NB4 (cell line): ENCODE results near the gene FSTL5.
"Not testable (repeated sequence)": the region's sequence is repeated elsewhere in the genome, so short reads cannot be mapped to it uniquely, and the experiment has no call there.

Experiments
- POLR2A ChIP-seq: IDR thresholded peaks from 2 replicates; pipeline ENCODE4 v1.6.1; 2011; ENCODE audit warnings: mild to moderate bottlenecking; ENCODE audit not compliant: insufficient read length; ENCODE audit errors: extremely low read depth
- TF ChIP-seq, protein P1 (sequence below): IDR thresholded peaks from one replicate; pipeline ENCODE4 v1.5.1; 2012; ENCODE audit warnings: low read depth, low read length
- TF ChIP-seq, protein P2 (sequence below): IDR thresholded peaks from 2 replicates; pipeline ENCODE4 v1.6.1; 2011; ENCODE audit warnings: low read depth, low read length

DNA sequence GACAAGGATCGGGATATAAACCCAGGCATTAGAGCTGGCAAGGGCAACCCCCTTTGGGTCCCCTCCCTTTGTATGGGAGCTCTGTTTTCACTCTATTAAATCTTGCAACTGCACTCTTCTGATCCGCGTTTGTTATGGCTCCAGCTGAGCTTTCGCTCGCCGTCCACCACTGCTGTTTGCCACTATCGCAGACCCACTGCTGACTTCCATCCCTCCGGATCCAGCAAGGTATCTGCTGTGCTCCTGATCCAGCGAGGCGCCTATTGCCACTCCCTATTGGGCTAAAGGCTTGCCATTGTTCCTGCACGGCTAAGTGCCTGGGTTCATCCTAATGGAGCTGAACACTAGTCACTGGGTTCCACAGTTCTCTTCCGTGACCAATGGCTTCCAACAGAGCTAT lies 59.9 kb downstream of the FSTL5 start:
- not testable (repeated sequence) for TF ChIP-seq POLR2A
- TF ChIP-seq, protein P1, sequence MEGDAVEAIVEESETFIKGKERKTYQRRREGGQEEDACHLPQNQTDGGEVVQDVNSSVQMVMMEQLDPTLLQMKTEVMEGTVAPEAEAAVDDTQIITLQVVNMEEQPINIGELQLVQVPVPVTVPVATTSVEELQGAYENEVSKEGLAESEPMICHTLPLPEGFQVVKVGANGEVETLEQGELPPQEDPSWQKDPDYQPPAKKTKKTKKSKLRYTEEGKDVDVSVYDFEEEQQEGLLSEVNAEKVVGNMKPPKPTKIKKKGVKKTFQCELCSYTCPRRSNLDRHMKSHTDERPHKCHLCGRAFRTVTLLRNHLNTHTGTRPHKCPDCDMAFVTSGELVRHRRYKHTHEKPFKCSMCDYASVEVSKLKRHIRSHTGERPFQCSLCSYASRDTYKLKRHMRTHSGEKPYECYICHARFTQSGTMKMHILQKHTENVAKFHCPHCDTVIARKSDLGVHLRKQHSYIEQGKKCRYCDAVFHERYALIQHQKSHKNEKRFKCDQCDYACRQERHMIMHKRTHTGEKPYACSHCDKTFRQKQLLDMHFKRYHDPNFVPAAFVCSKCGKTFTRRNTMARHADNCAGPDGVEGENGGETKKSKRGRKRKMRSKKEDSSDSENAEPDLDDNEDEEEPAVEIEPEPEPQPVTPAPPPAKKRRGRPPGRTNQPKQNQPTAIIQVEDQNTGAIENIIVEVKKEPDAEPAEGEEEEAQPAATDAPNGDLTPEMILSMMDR = not testable (repeated sequence)
- TF ChIP-seq, protein P2, sequence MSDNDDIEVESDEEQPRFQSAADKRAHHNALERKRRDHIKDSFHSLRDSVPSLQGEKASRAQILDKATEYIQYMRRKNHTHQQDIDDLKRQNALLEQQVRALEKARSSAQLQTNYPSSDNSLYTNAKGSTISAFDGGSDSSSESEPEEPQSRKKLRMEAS = not testable (repeated sequence)
